Natural killer cell treated with Interleukin-12 subunit alpha and Interleukin-12 subunit beta and Interleukin-15 and Interleukin-18, amount 100 ng/mL, for 72 hours (primary cell): ENCODE results near the gene ASCL3. TPM values are rescaled to one million over a fixed set of nuclear protein-coding genes. Genes with fewer than 3 reads are reported as not detected.

Source experiments
- ATAC-seq, 2 donors: fragments of 150-1000 bp; cut with Tn5 transposase in 1 of 2; sonication (Bioruptor Pico), chemical (Tn5 transposase) in 1 of 2; 2 replicates each; pipeline ENCODE4 v1.10.0; 2021
- DNase-seq: peaks from one replicate; pipeline ENCODE4 v3.0.0; 2022; ENCODE audit warnings: low spot score
- H3K27ac Mint-ChIP-seq, 2 donors: 1 replicate in 1 of 2; 2 replicates in 1 of 2; pipeline ENCODE4 v1.8.0; 2022; ENCODE audit warnings: mixed read lengths in 2 of 2, mild to moderate bottlenecking in 1 of 2, moderate library complexity in 1 of 2
- H3K27me3 Mint-ChIP-seq, 2 donors: 1 replicate in 1 of 2; 2 replicates in 1 of 2; pipeline ENCODE4 v1.8.0; 2022; ENCODE audit warnings: mixed read lengths in 2 of 2
- H3K36me3 Mint-ChIP-seq: one replicate; pipeline ENCODE4 v1.8.0; 2022; ENCODE audit warnings: mixed read lengths
- H3K4me1 Mint-ChIP-seq, 2 donors: 1 replicate in 1 of 2; 2 replicates in 1 of 2; pipeline ENCODE4 v1.8.0; 2022; ENCODE audit warnings: low read depth in 2 of 2, mixed read lengths in 2 of 2, mild to moderate bottlenecking in 1 of 2
- H3K4me3 Mint-ChIP-seq: one replicate; pipeline ENCODE4 v1.8.0; 2022; ENCODE audit warnings: mixed read lengths
- H3K9me3 Mint-ChIP-seq: 2 replicates; pipeline ENCODE4 v1.8.0; 2022; ENCODE audit warnings: mixed read lengths
- total RNA-seq, 2 donors: library from RNA; stranded (reverse); gene quantifications; one replicate each; pipeline ENCODE4 v1.2.3, GENCODE V29; 2022

Gene ASCL3
- total RNA-seq, 2 donors from 2014 or later: not detected

DNA sequence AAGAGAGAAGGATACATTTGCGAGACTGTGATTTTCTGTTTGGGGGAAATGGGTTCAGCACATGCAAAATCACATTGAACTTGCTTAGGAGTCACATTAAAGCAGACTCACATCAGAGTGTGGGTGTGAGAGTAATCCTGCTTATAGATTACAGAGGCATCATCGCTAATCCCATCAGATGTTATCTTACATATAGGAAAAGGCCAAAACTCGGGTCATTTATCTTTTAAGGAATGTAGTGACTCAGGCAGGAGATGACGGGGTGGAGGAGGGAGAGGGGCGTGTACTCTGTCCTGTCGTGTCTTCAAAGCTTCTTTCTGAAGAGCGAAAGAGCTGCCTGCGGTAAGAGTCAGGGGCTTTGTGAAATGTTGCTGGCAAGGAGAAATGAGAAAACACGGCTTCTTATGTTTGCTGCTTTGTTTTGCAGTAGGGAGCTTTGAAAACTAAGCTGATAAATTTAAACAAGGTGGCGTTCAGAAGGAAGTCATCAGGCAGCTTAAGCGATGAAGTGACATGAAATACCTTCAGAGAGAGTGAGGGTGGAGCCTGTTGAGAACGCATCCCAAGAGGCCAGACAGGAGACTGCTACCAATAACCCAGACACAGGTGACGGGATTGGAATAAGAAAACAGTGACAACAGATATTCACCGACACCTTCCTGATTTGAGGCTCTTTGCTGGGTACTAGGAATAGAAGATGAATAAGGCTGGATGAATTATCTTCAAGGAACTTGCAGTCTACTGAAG, 7.9 kb downstream of the ASCL3 start:
- Mint-ChIP-seq H3K27ac (no peak overlapping the region), H3K9me3 (no peaks in the 10 kb centered on the region), H3K27me3 (no peaks in the 10 kb centered on the region), H3K4me3 (no peak overlapping the region), H3K4me1 (no peaks in the 10 kb centered on the region), H3K36me3 (no peaks in the 10 kb centered on the region)
- ATAC-seq (no peak), DNase-seq (no peak)

DNA sequence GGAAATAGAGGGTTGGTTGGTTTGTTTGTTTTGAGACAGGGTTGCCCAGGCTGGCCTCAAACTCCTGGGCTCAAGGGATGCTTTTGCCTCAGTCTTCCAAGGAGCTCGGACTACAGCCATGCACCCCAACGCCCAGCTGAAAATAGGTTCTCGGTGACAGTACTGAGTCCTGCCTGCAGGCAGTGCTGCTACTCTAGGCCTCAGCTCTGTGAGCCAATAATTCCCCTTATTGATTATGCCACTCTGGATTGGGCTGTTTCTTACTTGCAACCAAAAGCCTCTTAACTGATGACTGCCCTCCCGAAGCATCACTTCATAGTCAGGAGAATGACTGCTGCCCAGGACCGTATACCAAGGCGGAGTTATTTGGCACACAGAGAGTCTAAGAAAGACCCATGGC, 8.9 kb downstream of the ASCL3 start:
- H3K9me3 Mint-ChIP-seq: no peaks in the 10 kb centered on the region
- DNase-seq (no peak), ATAC-seq (no peak)
- no peak overlapping the region for H3K27ac Mint-ChIP-seq
- no peak overlapping the region for H3K4me3 Mint-ChIP-seq
- no peaks in the 10 kb centered on the region for H3K4me1 Mint-ChIP-seq
- no peaks in the 10 kb centered on the region for H3K36me3 Mint-ChIP-seq
- H3K27me3 Mint-ChIP-seq: no peaks in the 10 kb centered on the region

DNA sequence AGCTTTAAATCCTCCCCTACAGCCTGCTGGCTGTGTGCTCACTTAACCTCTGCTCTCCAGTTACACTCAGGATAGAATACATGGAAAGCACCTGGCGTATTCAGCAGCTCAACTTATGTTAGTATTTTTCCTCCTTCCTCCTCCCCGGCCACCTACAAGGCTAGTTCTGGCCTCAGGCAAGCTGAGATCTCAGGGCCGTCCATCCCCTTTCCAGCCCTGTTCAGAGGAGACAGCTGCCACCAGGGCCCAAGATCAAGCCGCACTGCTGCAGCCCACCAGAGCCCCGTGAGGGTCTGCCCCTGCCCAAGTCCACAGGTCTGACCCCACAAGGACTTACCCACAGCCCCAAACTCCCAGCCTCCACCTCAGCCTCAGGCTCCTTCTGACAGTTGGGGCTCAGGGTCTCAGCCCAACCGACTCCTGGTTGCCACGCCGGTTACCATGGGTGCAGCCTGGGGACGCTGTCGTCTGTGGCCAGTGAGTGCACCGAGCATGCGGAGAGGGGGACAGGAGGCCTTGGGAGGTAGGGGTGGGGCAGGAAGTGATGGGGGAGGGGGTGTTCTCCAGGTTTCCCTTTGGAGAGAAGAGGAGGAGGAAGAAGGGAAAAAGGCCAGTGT, 10.1 kb downstream of the ASCL3 start, which contains the start of gene C11orf16:
TSS of gene C11orf16 (minus strand) at position 384 of the 617 bp plus-strand sequence. CDS start 639 bp downstream, outside the sequence.
- no peaks in the 10 kb centered on the region for H3K27me3 Mint-ChIP-seq
- ATAC-seq (peak; percentile 29 to 55), DNase-seq (no peak)
- H3K4me3 Mint-ChIP-seq: no peak within 1 kb of the TSS
- H3K27ac Mint-ChIP-seq: no peak within 1 kb of the TSS
- no peaks in the 10 kb centered on the region for H3K4me1 Mint-ChIP-seq
- no peaks in the 10 kb centered on the region for H3K36me3 Mint-ChIP-seq
- H3K9me3 Mint-ChIP-seq: no peaks in the 10 kb centered on the region

DNA sequence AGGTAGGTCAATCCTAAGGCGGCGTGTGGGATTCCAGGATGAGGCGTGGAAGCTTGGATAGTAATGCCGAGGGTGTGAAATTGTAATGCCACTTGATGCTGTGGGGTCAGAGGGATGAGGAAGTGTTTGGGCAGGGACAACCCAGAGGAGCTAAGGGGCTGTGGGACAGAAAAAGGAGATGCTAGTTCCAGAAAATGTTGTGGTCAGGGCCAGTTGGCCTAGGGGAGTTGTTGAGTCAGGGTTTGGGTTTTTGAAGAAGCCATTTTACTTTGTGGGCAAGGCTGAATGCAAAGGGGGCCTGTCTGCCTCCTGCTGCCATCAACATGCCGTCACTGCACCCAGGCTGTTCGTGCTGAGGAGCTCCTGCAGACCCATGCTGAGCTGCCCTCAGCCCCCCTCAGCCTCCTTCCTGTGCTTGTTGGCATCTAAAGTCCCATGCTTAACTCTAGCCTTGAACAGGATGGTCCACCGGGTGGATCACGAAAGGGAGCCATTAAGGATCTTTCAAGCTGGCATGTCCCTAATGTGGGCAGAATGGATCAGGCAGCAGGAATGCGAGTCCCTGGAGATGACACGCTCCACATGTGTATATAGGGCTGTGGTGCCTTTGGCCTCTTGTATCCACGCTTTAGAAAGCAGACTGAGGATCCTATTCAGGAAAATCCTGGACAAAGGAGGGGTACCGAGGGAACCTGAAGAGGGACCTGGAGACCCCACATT, 12.2 kb downstream of the ASCL3 start:
- no peaks in the 10 kb centered on the region for H3K4me1 Mint-ChIP-seq
- DNase-seq: no peak
- H3K27ac Mint-ChIP-seq: no peak overlapping the region
- H3K4me3 Mint-ChIP-seq: no peak overlapping the region
- H3K36me3 Mint-ChIP-seq: no peaks in the 10 kb centered on the region
- H3K27me3 Mint-ChIP-seq: no peaks in the 10 kb centered on the region
- no peaks in the 10 kb centered on the region for H3K9me3 Mint-ChIP-seq
- no peak for ATAC-seq

DNA sequence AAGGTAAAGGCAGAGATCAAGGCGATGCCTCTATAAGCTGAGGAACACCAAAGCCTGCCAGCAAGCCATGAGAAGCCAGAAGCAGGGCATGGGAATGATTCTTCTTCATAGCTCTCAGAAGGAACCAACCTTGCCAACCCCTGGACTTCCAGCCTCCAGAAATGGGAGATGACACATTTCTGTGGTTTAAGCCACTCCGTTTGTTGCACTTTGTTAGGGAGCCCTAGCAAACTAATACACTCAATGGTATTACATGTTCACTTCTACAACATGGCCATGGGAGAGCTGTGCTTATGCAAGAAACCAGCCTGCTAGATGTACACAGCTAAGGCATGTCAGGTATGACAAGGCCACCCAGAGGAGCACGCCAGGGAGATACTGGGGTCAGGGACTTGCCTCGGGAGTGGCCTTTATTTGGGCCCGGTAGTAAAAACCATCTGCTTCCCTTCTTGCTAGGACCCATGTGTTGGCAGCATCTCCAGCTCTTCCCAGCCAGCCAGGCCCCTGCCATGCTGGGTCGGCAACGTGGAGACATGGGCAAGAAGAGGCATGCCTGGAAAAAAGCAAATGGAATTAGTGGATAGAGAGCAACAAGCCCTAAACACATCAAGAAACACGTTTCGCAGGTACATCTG, 13.7 kb downstream of the ASCL3 start:
- no peak overlapping the region for H3K4me3 Mint-ChIP-seq
- no peak overlapping the region for H3K27ac Mint-ChIP-seq
- no peak for ATAC-seq
- no peaks in the 10 kb centered on the region for H3K9me3 Mint-ChIP-seq
- no peaks in the 10 kb centered on the region for H3K27me3 Mint-ChIP-seq
- H3K36me3 Mint-ChIP-seq: no peaks in the 10 kb centered on the region
- no peaks in the 10 kb centered on the region for H3K4me1 Mint-ChIP-seq
- no peak for DNase-seq

DNA sequence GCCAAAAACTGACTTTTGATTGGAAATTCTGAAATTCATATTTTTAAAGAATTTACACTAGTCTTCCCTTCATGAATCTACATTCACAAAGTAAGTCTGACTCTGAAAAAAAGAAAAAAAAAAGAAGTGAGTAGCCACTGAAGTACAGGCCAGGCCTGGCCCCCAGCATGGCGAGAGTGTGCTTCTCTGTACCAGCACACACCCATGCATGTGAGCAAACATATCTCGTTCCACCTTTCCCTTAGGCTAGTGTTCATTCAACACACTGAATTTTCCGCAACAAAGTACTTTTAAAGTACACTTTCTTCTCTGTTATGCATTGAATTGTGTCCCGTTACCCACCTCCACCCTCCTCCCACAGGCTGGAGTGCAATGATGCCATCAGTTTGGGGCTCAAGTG, 14.6 kb downstream of the ASCL3 start:
- DNase-seq (no peak), ATAC-seq (no peak)
- no peak overlapping the region for H3K4me3 Mint-ChIP-seq
- no peaks in the 10 kb centered on the region for H3K9me3 Mint-ChIP-seq
- H3K36me3 Mint-ChIP-seq: no peaks in the 10 kb centered on the region
- H3K27ac Mint-ChIP-seq: no peak overlapping the region
- no peaks in the 10 kb centered on the region for H3K27me3 Mint-ChIP-seq
- no peaks in the 10 kb centered on the region for H3K4me1 Mint-ChIP-seq

DNA sequence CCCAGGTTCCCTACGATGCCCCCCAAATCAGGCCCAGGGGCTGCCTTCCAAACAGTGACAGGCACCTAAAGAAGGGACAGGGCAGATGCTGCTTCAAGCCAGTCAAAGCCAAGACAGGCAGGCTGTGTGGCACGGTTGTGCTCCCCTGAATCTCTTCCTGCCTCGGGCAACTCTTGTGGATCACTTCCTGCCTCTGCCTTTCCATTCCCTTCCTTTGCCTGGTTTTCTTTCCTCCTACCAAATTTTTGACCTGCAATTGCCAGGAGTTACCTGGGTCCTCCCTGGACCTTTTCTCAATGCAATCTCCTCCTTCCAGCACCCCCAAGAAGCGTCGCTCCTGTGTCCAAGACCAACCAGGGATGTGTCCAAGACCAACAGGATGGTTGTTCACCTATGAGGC, 15.6 kb downstream of the ASCL3 start:
- no peak for DNase-seq
- Mint-ChIP-seq H3K27ac (no peak overlapping the region), H3K27me3 (no peaks in the 10 kb centered on the region), H3K9me3 (no peaks in the 10 kb centered on the region), H3K4me3 (no peak overlapping the region), H3K4me1 (no peaks in the 10 kb centered on the region), H3K36me3 (no peaks in the 10 kb centered on the region)
- no peak for ATAC-seq

DNA sequence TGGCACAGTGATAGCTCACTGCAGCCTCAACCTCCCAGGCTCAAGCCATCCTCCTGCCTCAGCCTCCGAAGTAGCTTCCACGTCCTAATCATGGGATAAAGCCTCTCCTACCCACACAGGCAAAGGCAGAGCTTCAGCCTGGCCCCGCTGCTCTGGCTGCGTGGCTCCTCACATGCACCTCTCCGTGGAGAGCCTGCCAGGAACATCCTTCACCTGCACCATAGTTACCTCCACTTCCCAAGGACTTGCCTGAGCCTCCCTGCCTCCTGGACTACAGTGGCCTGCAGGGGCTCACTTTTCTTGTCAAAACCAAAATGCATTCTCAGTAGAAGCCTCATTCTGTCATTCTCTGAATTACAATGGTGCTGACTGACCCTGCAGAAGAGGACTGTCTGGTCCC, 16.6 kb downstream of the ASCL3 start:
- H3K4me1 Mint-ChIP-seq: no peaks in the 10 kb centered on the region
- H3K27ac Mint-ChIP-seq: no peak overlapping the region
- ATAC-seq (no peak), DNase-seq (no peak)
- no peaks in the 10 kb centered on the region for H3K9me3 Mint-ChIP-seq
- H3K36me3 Mint-ChIP-seq: no peaks in the 10 kb centered on the region
- H3K4me3 Mint-ChIP-seq: no peak overlapping the region
- H3K27me3 Mint-ChIP-seq: no peaks in the 10 kb centered on the region

DNA sequence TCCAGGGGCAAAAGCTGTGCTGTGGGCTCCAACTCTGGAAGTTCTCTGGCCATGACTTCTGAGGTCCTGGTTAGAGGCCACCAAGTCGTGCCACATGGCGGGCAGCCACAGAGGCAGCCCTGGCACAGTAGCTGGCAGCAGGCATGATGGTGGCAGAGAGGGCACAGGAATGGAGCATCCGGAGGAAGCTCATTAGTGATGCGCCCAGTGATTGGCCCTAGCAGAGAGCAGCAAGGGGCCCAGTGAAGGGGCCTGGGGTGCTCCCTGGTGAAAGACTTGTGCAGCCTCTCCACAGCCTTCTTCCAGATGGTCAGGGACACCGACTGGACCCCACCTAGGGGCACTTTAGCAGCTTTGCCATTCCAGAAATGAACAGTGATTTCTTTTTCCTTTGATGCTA, 17.1 kb downstream of the ASCL3 start:
- DNase-seq: no peak
- Mint-ChIP-seq H3K4me1 (no peaks in the 10 kb centered on the region), H3K27me3 (no peaks in the 10 kb centered on the region), H3K36me3 (no peaks in the 10 kb centered on the region), H3K4me3 (no peak overlapping the region), H3K9me3 (no peaks in the 10 kb centered on the region), H3K27ac (no peak overlapping the region)
- no peak for ATAC-seq

DNA sequence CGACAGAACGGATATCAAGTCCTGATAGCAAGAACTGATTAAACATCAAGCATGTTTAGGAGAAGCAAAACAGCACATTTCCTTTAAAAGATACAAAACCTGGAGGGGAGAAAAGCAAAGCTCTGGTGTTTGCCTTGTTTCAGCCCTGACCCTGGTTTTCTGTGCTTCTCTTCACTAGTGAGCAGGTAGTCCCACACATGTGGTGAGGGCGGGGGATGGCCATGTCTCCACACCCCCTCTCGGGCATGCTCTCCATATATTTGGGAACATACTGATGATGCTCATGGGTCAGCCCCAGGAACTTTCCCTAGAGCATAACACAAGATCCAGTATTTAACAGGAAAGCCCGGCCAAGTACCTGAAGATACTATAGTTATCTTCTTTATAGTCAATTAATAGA, 20.1 kb downstream of the ASCL3 start:
- Mint-ChIP-seq H3K4me3 (no peak overlapping the region), H3K4me1 (no peaks in the 10 kb centered on the region), H3K27me3 (no peaks in the 10 kb centered on the region), H3K27ac (no peak overlapping the region), H3K36me3 (no peaks in the 10 kb centered on the region), H3K9me3 (no peaks in the 10 kb centered on the region)
- no peak for ATAC-seq
- DNase-seq: no peak

DNA sequence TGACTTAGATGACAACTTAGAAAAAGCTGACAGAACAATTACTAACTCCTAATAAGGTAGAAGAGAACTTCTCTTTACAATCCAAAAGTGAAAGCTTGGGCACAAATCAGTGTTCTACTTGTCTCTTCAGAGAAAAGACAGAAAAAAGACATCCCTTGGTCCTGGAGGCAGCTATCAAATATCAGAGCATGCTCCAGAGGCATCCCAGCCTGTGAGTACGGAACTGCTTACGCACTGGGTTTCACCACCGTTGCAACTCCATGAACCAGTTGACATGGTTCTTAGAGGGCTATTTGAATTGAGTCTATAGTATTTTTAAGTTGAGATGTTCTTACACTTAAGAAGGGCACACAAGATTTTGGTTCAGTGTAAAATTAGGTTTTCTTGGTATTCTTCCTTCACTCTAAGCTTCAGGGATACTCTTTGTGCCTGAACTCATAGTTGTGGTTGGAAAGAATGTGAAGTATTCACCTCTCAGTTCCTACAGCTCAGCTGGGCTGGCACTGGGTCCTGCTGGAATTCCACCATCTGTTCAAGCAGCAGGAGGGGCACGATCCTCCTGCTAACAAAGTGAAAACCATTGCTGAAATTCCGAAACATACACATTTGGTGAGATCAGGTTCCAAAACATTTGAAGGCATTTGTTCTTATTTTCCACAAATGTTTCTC, 25.5 kb downstream of the ASCL3 start:
- peaks cover 13 to 16% of the 10 kb centered on the region in 2 donors for H3K4me1 Mint-ChIP-seq
- no peak for DNase-seq
- no peak overlapping the region for H3K27ac Mint-ChIP-seq
- no peaks in the 10 kb centered on the region for H3K36me3 Mint-ChIP-seq
- no peak for ATAC-seq
- H3K9me3 Mint-ChIP-seq: no peaks in the 10 kb centered on the region
- no peaks in the 10 kb centered on the region for H3K27me3 Mint-ChIP-seq
- H3K4me3 Mint-ChIP-seq: no peak overlapping the region

DNA sequence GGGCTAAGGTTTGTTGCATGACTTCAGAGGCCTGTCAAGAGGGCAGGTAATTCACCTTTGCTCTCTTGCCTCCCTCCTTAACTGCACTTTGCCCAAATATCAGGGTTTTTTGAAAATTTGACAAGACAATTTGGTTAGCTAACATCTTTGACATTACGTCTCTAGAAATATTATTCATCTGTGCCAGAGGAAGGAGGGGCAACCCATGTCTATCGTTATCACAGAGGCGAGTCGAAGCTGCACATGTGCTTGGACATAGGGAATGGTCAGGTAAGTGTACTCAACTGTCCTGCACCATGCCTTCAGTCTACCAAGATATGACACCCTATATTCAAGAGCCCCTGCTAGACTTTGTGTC, 28.2 kb downstream of the ASCL3 start:
- no peak for ATAC-seq
- peaks cover 16 to 18% of the 10 kb centered on the region in 2 donors for H3K4me1 Mint-ChIP-seq
- H3K36me3 Mint-ChIP-seq: no peaks in the 10 kb centered on the region
- no peaks in the 10 kb centered on the region for H3K9me3 Mint-ChIP-seq
- no peaks in the 10 kb centered on the region for H3K27me3 Mint-ChIP-seq
- no peak for DNase-seq
- peak overlapping the region; percentile 33 to 77 for H3K27ac Mint-ChIP-seq
- H3K4me3 Mint-ChIP-seq: peak overlapping the region; percentile 65

DNA sequence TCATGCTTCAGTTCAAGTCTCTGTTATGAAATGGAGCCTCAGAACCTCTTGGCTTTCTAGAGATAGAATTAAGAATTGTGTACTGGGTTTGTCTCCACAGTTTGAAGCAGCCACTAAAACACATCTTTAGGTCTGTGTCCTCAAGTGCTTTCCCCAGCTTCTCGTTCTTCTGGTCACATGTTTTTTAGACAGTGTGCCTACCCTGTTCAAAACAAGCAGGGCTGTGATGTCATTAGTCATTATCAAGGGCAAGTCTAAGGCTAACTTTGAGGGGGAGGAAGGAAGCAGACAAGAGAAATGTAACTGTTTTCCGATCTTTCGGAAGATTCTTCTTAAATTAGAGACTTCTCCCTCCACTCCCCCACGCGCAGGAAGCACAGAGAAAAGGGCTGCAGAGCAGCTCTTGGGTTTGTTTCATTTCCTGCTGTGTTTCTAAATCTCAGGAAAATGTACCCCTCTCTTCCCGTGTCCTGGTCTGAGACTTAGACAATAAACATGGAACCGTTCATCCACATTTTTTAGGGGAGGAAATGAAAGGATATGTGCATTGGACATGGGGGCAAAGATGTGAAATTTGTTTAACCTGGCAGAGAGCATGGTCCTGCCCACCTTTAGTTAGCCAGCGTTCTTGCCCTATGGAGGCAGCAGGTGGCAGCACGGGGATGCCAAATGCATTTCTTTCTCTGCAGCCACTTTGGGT, 28.7 kb downstream of the ASCL3 start:
- no peaks in the 10 kb centered on the region for H3K36me3 Mint-ChIP-seq
- peak overlapping the region; percentile 33 to 77 for H3K27ac Mint-ChIP-seq
- peaks cover 0 to under 1% of the 10 kb centered on the region in 2 donors for H3K27me3 Mint-ChIP-seq
- no peak for ATAC-seq
- H3K9me3 Mint-ChIP-seq: no peaks in the 10 kb centered on the region
- H3K4me1 Mint-ChIP-seq: peaks cover 16 to 19% of the 10 kb centered on the region in 2 donors
- H3K4me3 Mint-ChIP-seq: peak overlapping the region; percentile 65
- DNase-seq: no peak
